IPS-20b (cell line): ENCODE data around the gene MZT2A.
"Not testable (repeated sequence)": the region's sequence is repeated elsewhere in the genome, so short reads cannot be mapped to it uniquely, and the experiment has no call there.

Source experiments
- H3K27ac ChIP-seq: one replicate; pipeline ENCODE4 v1.5.1; 2013; ENCODE audit warnings: low read length
- H3K27me3 ChIP-seq: 2 replicates; pipeline ENCODE4 v1.6.1; 2013; ENCODE audit warnings: mild to moderate bottlenecking, low read length, inconsistent platforms; ENCODE audit not compliant: insufficient read depth
- H3K36me3 ChIP-seq: 2 replicates; pipeline ENCODE4 v1.6.1; 2013; ENCODE audit warnings: low read depth, mild to moderate bottlenecking, inconsistent platforms, low read length, moderate library complexity; ENCODE audit not compliant: insufficient read depth
- H3K4me1 ChIP-seq: 2 replicates; pipeline ENCODE4 v1.6.1; 2013; ENCODE audit warnings: mild to moderate bottlenecking, control low read depth, inconsistent platforms, low read length, moderate library complexity; ENCODE audit not compliant: insufficient read depth
- H3K4me3 ChIP-seq: 2 replicates; pipeline ENCODE4 v1.5.1; 2013; ENCODE audit warnings: mild to moderate bottlenecking, low read length, inconsistent platforms
- H3K9ac ChIP-seq: 2 replicates; pipeline ENCODE4 v1.6.1; 2013; ENCODE audit warnings: low read depth, mild to moderate bottlenecking, inconsistent platforms, low read length, moderate library complexity
- H3K9me3 ChIP-seq: 2 replicates; pipeline ENCODE4 v1.6.1; 2013; ENCODE audit warnings: mild to moderate bottlenecking, low read depth, low read length, inconsistent platforms; ENCODE audit not compliant: insufficient read depth

The MZT2A gene

GRCh38 chr2:131482506-131483155 lies 9.6 kb downstream of the MZT2A start:
- H3K27ac ChIP-seq, result not testable (repeated sequence)

GRCh38 chr2:131480351-131480750 lies 11.8 kb downstream of the MZT2A start:
- not testable (repeated sequence) for H3K36me3 ChIP-seq, H3K27me3 ChIP-seq, H3K9me3 ChIP-seq, H3K4me1 ChIP-seq, H3K4me3 ChIP-seq, H3K27ac ChIP-seq, H3K9ac ChIP-seq

More at GRCh38 chr2:131482506-131483155, 9.6 kb downstream of the MZT2A start:
- H3K36me3 ChIP-seq, H3K9ac ChIP-seq, H3K9me3 ChIP-seq, H3K27me3 ChIP-seq, H3K4me3 ChIP-seq, H3K4me1 ChIP-seq: not testable (repeated sequence)

- not testable (repeated sequence) for H3K4me3 ChIP-seq, H3K27me3 ChIP-seq, H3K4me1 ChIP-seq, H3K36me3 ChIP-seq, H3K9ac ChIP-seq, H3K9me3 ChIP-seq, H3K27ac ChIP-seq
These were observed 13.2 kb downstream of the MZT2A start for GRCh38 chr2:131478850-131479461.

GRCh38 chr2:131478074-131478849 lies 13.9 kb downstream of the MZT2A start:
- not testable (repeated sequence) for H3K27me3 ChIP-seq, H3K4me3 ChIP-seq, H3K9me3 ChIP-seq, H3K36me3 ChIP-seq, H3K4me1 ChIP-seq, H3K9ac ChIP-seq, H3K27ac ChIP-seq

GRCh38 chr2:131477227-131477626 lies 15.0 kb downstream of the MZT2A start:
- H3K36me3 ChIP-seq, H3K9me3 ChIP-seq, H3K27ac ChIP-seq, H3K4me1 ChIP-seq, H3K27me3 ChIP-seq, H3K4me3 ChIP-seq, H3K9ac ChIP-seq: not testable (repeated sequence)

- H3K9me3 ChIP-seq, result not testable (repeated sequence)
These were observed 15.8 kb downstream of the MZT2A start for GRCh38 chr2:131476363-131476762.

GRCh38 chr2:131475831-131476230 lies 16.4 kb downstream of the MZT2A start, which contains the start of gene TUBA3D:
TUBA3D (plus strand) TSS chr2:131476119; CDS start chr2:131476200, 81 bp downstream.
- no peaks in the 10 kb centered on the region for H3K9me3 ChIP-seq
- no peaks in the 10 kb centered on the region for H3K4me1 ChIP-seq
- H3K27ac ChIP-seq, result no peak within 1 kb of the TSS
- no peaks in the 10 kb centered on the region for H3K36me3 ChIP-seq
- no peaks in the 10 kb centered on the region for H3K27me3 ChIP-seq
- H3K9ac ChIP-seq, result no peak within 1 kb of the TSS
- H3K4me3 ChIP-seq, result no peak within 1 kb of the TSS

More at GRCh38 chr2:131476363-131476762, 15.8 kb downstream of the MZT2A start:
- H3K27ac ChIP-seq, H3K36me3 ChIP-seq, H3K4me3 ChIP-seq, H3K9ac ChIP-seq, H3K4me1 ChIP-seq, H3K27me3 ChIP-seq: not testable (repeated sequence)

- H3K9ac ChIP-seq, H3K27ac ChIP-seq, H3K27me3 ChIP-seq, H3K36me3 ChIP-seq, H3K9me3 ChIP-seq, H3K4me1 ChIP-seq, H3K4me3 ChIP-seq: not testable (repeated sequence)
These were observed 18.9 kb downstream of the MZT2A start for GRCh38 chr2:131473266-131473665.

GRCh38 chr2:131471624-131472023 lies 20.6 kb downstream of the MZT2A start:
- H3K4me3 ChIP-seq, H3K4me1 ChIP-seq, H3K27ac ChIP-seq, H3K36me3 ChIP-seq, H3K9ac ChIP-seq, H3K9me3 ChIP-seq, H3K27me3 ChIP-seq: not testable (repeated sequence)

GRCh38 chr2:131470944-131471343 lies 21.3 kb downstream of the MZT2A start:
- H3K36me3 ChIP-seq, H3K4me3 ChIP-seq, H3K9me3 ChIP-seq, H3K9ac ChIP-seq, H3K4me1 ChIP-seq, H3K27me3 ChIP-seq, H3K27ac ChIP-seq: not testable (repeated sequence)

GRCh38 chr2:131467722-131468121 lies 24.5 kb downstream of the MZT2A start:
- H3K9ac ChIP-seq, H3K36me3 ChIP-seq, H3K27me3 ChIP-seq, H3K9me3 ChIP-seq, H3K4me3 ChIP-seq, H3K27ac ChIP-seq, H3K4me1 ChIP-seq: not testable (repeated sequence)

- not testable (repeated sequence) for H3K4me1 ChIP-seq, H3K9ac ChIP-seq, H3K27me3 ChIP-seq, H3K36me3 ChIP-seq, H3K9me3 ChIP-seq, H3K4me3 ChIP-seq, H3K27ac ChIP-seq
These were observed 37.3 kb downstream of the MZT2A start for GRCh38 chr2:131454914-131455313.
